NCI-H345 (cell line): ENCODE measurements around the gene AUTS2.
A peak's percentile ranks its signal among the peaks of the same experiment; 100 is the strongest.

ENCODE experiments used
- DNase-seq: peaks from one replicate; lab custom pipeline; 2025; lab: John Stamatoyannopoulos, UW

AUTS2 gene

GRCh38 chr7:69723663-69724062, 125.4 kb downstream of the AUTS2 start:
- no peak for DNase-seq

GRCh38 chr7:69728304-69728703, 130.0 kb downstream of the AUTS2 start:
- no peak for DNase-seq

DNA sequence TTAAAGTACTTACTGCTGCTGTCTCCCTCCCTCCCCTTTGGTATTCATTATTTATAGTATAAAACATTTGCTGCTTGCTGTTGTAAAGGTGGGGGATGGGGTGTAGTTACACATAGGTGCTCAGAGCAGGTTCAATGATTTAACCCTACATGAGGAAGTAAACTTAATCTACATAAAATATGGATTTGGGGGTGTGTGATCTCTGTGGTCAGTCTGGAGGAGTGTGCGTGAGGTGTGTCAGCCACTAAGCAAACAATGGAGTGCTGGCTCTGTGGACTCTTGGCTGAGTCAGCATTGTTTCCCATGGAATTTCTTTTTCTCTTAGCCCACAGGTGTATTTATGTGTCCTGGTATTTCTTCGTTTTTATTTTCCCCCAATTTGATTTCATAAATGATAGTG, 133.9 kb downstream of the AUTS2 start:
- no peak for DNase-seq

GRCh38 chr7:69735582-69735981, 137.3 kb downstream of the AUTS2 start:
- DNase-seq, result no peak

DNA sequence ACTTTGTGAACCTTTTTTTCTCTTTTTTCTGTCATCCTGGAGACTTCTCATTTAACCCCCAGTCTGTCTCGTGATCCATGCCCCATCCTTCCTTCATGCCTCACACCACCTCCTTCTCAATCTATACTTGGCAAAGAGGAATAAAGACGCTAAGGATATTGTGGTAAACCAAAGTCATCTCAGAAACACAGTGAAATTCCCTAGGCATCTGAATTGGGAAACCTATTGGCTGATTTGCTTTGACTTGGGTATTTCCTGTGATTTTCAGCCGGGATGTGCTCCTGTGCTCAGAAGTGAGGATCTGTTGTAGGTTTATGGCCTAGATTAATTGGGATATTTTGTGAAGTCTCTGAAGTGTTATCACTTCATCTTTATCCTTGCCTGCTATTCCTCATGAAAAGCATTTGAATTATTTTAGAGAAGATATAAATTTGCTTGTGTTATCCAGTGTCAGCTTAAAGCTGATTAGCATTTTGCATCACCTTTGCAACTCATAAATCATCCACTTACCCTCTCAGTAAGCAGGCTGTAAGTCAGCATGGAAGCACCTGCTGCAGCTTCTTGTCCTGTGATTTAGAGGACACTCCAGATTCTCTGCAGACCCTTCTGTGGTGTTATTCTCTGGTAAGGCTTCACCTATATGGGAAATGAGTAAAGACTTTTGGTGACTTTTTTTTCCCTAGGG, 138.0 kb downstream of the AUTS2 start:
- peak; percentile 16 for DNase-seq

DNA sequence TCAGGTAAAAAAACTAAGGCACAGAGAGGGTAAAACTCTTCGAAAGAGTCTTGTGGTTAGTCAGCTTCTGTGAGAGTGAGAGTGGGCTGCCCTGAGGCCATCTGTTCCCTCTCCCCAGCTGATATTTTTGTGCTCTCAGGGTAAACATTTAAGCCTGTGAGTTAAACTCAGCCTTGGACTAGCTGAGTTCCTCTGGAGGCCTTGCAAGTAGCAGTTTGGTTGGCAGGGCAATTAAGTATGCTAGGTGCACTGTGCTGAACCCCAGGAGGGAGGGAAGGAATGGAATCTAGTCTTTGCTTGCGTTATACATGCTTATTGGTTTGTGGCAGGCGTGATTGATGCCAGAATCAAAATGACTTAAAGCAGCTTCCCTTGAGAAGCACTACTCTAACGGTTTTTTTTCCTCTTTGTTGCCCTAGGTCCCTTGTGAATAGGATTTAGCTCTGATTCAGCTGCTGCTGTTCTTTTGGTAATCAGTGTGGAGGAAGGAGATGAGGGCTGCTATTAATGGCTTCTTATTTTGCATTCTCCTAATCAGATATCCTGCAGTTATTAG, 140.2 kb downstream of the AUTS2 start:
- DNase-seq, result no peak

GRCh38 chr7:69739190-69739589, 140.9 kb downstream of the AUTS2 start:
- DNase-seq, result peak; percentile 26

DNA sequence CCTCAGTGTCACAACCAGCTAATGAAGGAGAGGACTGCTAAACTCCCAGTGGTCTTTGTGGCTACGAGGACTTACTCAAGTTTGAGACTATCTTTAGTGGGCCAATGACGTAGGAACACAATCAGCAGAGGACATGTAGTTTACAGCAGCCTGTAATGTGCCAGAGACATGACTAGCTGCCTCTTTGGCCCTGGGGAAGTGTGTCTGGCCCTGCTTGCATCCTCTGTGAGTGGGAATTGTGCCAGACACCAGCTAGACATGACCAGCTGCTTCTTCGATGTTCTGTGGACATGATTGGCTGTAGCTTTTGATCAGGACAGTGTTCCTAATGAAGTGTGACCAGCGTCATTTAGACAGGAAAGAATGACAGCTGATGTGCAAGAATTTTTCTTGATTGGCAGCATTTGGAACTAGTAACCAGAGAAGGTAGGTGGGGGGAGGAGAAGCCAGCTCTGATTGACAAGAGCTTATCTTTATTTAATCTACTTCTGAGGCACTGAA, 141.7 kb downstream of the AUTS2 start:
- DNase-seq, result peak; percentile 29

- DNase-seq, result no peak
Measured at GRCh38 chr7:69742237-69742636, 144.0 kb downstream of the AUTS2 start.

DNA sequence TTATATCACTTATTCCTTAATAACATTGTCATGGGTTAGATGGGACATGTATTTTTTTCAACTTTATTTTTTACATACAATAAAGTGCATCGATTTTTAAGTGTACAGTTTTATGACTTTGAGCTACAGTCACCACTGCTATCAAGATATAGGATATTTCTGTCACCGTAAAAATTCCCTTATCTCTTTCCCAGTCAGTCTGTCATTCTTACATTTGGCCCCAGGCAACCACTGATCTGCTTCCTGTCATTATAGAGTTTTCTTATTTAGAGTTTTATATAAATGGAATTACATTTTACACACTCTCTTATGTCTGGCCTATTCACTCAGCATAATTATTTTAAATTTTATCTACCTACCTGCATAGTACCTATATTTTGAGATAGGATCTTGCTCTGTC, 145.2 kb downstream of the AUTS2 start:
- no peak for DNase-seq

DNA sequence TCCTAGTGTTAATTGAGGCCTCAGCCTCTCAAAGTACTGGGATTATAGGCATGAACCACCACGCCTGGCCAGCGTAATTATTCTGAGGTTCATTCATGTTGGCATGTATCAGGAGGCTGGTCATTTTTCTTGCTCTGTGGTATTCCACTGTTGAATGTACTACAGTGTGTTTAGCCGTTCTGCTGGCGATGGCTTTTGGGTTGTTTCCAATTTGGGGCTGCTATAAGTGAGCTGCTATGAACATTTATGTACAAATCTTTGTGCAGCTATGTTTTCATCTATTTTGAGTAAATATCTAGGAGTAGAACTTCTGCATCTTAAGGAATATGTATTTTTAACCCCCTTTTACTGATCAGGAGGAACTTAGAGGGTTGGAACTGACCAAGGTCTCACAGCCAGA, 145.8 kb downstream of the AUTS2 start:
- DNase-seq, result no peak

DNA sequence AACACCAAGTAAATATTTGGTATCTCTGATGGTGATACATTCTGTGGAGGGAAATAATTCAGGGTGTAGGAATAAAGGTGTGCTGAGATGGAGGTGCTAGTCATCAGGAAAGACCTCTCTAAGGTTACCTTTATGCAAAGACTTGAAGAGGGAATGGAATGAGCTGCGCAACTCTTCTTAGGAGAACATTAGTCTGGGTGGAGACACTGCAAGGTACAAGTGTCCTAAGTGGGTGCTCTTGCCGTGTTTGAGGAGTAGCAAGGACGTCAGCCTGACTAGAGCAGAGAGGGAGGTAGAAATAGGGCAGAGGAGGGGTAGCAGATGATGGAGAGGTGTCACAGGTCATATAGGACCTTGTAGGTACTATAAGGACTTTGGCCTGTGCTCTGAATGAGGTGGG, 148.1 kb downstream of the AUTS2 start:
- no peak for DNase-seq

GRCh38 chr7:69747144-69747543, 148.9 kb downstream of the AUTS2 start:
- no peak for DNase-seq

DNA sequence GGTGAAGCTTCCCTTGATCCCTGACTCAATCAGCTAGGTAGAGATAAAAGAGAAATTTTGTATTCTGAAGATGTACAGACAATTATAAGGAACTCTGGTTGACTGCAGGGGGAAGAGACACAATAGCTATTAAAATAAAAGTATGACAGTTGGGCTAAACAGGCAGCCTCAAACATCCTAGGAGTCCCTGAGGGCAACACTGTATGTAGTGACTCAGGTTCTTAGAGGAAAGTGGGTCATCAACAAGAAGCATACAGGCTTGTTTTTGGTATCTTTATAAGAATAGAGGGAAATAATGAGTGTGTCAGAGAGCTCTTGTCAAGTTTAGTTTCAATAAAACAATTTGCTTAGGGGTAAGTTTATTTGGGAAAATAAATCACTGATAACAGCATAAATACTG, 150.3 kb downstream of the AUTS2 start:
- DNase-seq, result no peak

GRCh38 chr7:69749372-69749979, 151.2 kb downstream of the AUTS2 start:
- no peak for DNase-seq

DNA sequence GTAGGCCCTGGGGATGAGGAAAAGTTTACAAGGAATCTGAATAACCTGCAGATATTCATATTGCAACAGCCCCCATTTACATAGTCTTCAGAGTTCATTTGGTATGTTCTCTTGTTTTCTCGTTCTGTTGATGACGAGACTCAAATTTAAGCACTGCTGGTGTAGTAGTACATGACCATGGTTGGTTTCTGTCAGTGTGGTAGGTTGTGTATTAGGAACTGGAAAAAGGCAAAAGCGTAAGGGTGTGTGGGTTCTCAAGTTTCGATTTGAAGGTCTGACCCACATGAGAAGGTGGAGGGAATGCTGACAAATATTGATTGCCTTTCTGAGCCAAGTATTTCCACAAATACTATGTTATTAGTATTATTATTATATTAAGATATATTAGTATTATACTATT, 151.7 kb downstream of the AUTS2 start:
- DNase-seq, result no peak

DNA sequence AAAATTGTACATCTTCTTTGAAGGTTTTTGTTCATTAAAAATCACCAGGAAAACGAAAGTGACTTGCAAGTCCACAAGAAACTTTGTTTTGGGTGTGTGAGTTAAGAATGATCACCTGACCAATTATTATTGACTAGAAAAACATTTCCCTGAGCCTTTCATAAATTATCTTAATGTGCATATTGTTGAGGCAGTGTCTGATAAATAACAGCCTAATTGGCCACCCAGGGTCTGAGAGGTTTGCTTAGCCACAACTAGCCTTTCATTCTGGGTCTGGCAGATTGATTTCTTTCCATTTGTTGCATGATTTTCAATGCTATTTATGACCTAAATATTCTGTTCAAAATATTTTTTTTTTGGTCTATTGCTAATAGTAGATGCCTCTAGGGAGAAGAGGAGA, 152.8 kb downstream of the AUTS2 start:
- no peak for DNase-seq

GRCh38 chr7:69753981-69754380, 155.7 kb downstream of the AUTS2 start:
- no peak for DNase-seq

DNA sequence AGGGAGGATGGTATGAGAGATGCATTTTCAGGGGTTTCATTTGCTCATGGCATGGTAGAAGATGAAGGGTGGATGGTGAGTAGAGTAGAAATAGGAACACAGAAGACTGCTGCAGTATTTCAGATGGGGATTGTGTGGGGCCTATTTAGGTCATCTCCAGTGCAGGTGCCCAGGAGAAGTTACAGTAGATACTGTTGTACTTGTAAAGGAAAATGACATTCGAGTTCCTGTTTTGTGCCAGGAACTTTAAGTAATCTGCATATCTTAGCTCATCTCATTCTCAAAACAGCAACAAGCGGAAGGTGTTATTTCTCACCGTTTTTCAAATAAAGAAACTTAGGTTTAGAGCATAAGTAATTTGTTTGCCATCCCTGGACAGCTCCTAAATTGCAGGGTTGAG, 156.2 kb downstream of the AUTS2 start:
- no peak for DNase-seq

DNA sequence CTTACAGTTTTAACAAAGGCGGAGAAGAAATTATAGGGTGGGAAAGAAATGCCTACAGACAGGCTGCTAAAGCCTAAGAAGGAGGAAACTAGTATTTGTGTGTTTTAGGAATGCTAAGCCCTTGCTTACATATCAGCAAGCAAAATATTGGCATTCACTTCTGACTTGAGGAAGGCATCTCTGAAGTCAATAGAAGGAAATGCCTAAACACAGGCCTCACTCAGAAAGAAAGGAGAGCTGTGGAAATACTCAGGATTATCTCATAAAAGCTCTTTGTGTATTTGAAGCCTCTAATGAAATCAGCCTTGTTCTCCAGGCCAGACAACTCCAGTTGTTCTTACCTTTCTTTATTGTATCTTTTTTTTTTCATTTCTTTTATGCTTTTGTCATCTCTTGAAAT, 158.0 kb downstream of the AUTS2 start:
- no peak for DNase-seq

GRCh38 chr7:69757528-69757927, 159.3 kb downstream of the AUTS2 start:
- DNase-seq, result no peak

GRCh38 chr7:69757981-69758430, 159.7 kb downstream of the AUTS2 start:
- DNase-seq, result no peak

- no peak for DNase-seq
Measured at GRCh38 chr7:69759373-69759772, 161.1 kb downstream of the AUTS2 start.
